Neural progenitor cell (in vitro differentiated cells): Measurements from ENCODE around the gene ARHGEF37.

Experiments used
- EZH2 ChIP-seq: fragments of 200-600 bp; sonication (generic); IDR thresholded peaks from 2 replicates; pipeline ENCODE4 v1.6.1; 2017; ENCODE audit warnings: antibody characterized with exemption, mild to moderate bottlenecking, moderate library complexity
- TF ChIP-seq, protein P1 (sequence below): fragments of 200-600 bp; sonication (generic); IDR thresholded peaks from 2 replicates; pipeline ENCODE4 v1.5.1; 2017; ENCODE audit warnings: antibody characterized with exemption, mild to moderate bottlenecking

DNA sequence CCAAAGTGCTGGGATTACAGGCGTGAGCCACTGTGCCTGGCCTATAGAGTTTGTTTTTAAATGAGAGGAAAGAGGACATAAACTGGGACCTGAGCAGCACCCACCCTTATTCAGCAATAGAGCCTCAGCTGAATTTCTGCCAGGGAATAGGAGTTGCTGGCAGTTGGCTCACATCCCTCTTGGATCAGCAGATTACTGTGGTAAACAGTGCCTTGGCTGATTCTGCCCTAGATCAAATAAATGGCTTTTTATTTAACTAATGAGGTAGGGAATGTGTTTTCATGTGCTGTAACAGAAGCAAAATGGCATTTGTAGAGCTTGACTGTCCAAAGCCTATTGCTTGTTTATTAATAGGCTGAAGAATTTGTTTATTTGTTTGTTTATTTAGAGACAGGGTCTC lies 2.1 kb downstream of the ARHGEF37 start:
- TF ChIP-seq EZH2: no peak
- TF ChIP-seq, protein P1, sequence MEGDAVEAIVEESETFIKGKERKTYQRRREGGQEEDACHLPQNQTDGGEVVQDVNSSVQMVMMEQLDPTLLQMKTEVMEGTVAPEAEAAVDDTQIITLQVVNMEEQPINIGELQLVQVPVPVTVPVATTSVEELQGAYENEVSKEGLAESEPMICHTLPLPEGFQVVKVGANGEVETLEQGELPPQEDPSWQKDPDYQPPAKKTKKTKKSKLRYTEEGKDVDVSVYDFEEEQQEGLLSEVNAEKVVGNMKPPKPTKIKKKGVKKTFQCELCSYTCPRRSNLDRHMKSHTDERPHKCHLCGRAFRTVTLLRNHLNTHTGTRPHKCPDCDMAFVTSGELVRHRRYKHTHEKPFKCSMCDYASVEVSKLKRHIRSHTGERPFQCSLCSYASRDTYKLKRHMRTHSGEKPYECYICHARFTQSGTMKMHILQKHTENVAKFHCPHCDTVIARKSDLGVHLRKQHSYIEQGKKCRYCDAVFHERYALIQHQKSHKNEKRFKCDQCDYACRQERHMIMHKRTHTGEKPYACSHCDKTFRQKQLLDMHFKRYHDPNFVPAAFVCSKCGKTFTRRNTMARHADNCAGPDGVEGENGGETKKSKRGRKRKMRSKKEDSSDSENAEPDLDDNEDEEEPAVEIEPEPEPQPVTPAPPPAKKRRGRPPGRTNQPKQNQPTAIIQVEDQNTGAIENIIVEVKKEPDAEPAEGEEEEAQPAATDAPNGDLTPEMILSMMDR: no peak
